Measurements from ENCODE around the gene DACT2.

The DACT2 gene

GRCh38 chr6:168310403-168310802 lies 9.2 kb downstream of the DACT2 start:
- POLR2A ChIA-PET, result no interaction called here
- no peak for DNase-seq (ENCODE audit: extremely low spot score)
- CTCF ChIA-PET, result no interaction called here
- TF ChIP-seq CTCF (IDR thresholded peaks at IDR 0.05; ENCODE audit: control extremely low read depth, extremely low read depth, low read depth, missing control alignments), result no peak

GRCh38 chr6:168309997-168310396 lies 9.6 kb downstream of the DACT2 start:
- no peak for TF ChIP-seq CTCF (IDR thresholded peaks at IDR 0.05; ENCODE audit: control extremely low read depth, extremely low read depth, low read depth, missing control alignments)
- ChIA-PET POLR2A (no interaction called here), CTCF (no interaction called here)
- no peak for DNase-seq (ENCODE audit: extremely low spot score)

- no peak for TF ChIP-seq CTCF (IDR thresholded peaks at IDR 0.05; ENCODE audit: control extremely low read depth, extremely low read depth, low read depth, missing control alignments)
- DNase-seq (ENCODE audit: extremely low spot score), result no peak
- CTCF ChIA-PET, result no interaction called here
- POLR2A ChIA-PET, result no interaction called here
These were observed 10.4 kb downstream of the DACT2 start for GRCh38 chr6:168309183-168309582.

GRCh38 chr6:168308390-168309144 lies 11.0 kb downstream of the DACT2 start:
- CTCF ChIA-PET, result no interaction called here
- no peak for TF ChIP-seq CTCF (IDR thresholded peaks at IDR 0.05; ENCODE audit: control extremely low read depth, extremely low read depth, low read depth, missing control alignments)
- POLR2A ChIA-PET, result no interaction called here
- no peak for DNase-seq (ENCODE audit: extremely low spot score)

GRCh38 chr6:168307695-168308021 lies 11.9 kb downstream of the DACT2 start:
- ChIA-PET CTCF (no interaction called here), POLR2A (no interaction called here)
- DNase-seq (ENCODE audit: extremely low spot score), result no peak
- TF ChIP-seq CTCF (IDR thresholded peaks at IDR 0.05; ENCODE audit: control extremely low read depth, extremely low read depth, low read depth, missing control alignments), result no peak

- DNase-seq (ENCODE audit: extremely low spot score), result no peak
- TF ChIP-seq CTCF (IDR thresholded peaks at IDR 0.05; ENCODE audit: control extremely low read depth, extremely low read depth, low read depth, missing control alignments), result no peak
- ChIA-PET POLR2A (no interaction called here), CTCF (no interaction called here)
These were observed 12.4 kb downstream of the DACT2 start for GRCh38 chr6:168307015-168307694.
